SK-N-SH (cell line): Measurements from ENCODE around the gene FAM184B. TPM values are rescaled to one million over a fixed set of nuclear protein-coding genes. Genes with fewer than 3 reads are reported as not detected.

Experiments
- CTCF ChIA-PET: fragments of 300-600, 350-600 bp; formaldehyde crosslinking; extraction: SDS; loops from one replicate; lab custom pipeline; 2021; lab: Yijun Ruan, JAX
- POLR2A ChIA-PET: fragments of 350-600 bp; sonication (Branson Sonifier 250); formaldehyde crosslinking; extraction: SDS; loops from one replicate; lab custom pipeline; 2020; ENCODE audit warnings: antibody characterized with exemption, inconsistent platforms; lab: Yijun Ruan, JAX
- DNase-seq: peaks from one replicate; pipeline ENCODE4 v3.0.0; 2012
- H2AFZ ChIP-seq: fragments of 200-600 bp; sonication (generic); 2 replicates; pipeline ENCODE4 v1.8.1; 2016; ENCODE audit warnings: antibody characterized with exemption, mild to moderate bottlenecking, low read depth
- H3F3A ChIP-seq: fragments of 200-600 bp; sonication (generic); replicated peaks from 2 replicates; pipeline ENCODE3; 2016; ENCODE audit warnings: antibody characterized with exemption, mild to moderate bottlenecking; ENCODE audit not compliant: insufficient read depth
- H3K27ac ChIP-seq, 2 experiments: fragments of 200-500 bp in 1 of 2; fragments of 200-600 bp in 1 of 2; sonication (Bioruptor generic) in 1 of 2; sonication (generic), shearing (Covaris generic) in 1 of 2; 2 replicates each; pipeline versions ENCODE4 v1.5.1 to v1.6.1; 2014 to 2016; ENCODE audit warnings: low read depth in 2 of 2, inconsistent platforms in 1 of 2, low read length in 1 of 2, mild to moderate bottlenecking in 1 of 2, mixed read lengths in 1 of 2
- H3K27me3 ChIP-seq: fragments of 200-600 bp; sonication (generic), shearing (Covaris generic); 2 replicates; pipeline ENCODE4 v1.6.1; 2016; ENCODE audit warnings: mixed run types; ENCODE audit not compliant: insufficient read depth
- H3K36me3 ChIP-seq, 2 experiments: fragments of 200-500 bp in 1 of 2; fragments of 200-600 bp in 1 of 2; sonication (Bioruptor generic) in 1 of 2; sonication (generic) in 1 of 2; replicated peaks in 1 of 2; 2 replicates each; pipeline versions ENCODE3 to v1.5.1; 2014 to 2016; ENCODE audit warnings: low read length in 1 of 2, mild to moderate bottlenecking in 1 of 2; ENCODE audit not compliant: insufficient read depth in 2 of 2, control insufficient read depth in 1 of 2
- H3K4me1 ChIP-seq, 2 experiments: fragments of 200-500 bp in 1 of 2; fragments of 200-600 bp in 1 of 2; sonication (Bioruptor generic) in 1 of 2; sonication (generic), shearing (Covaris generic) in 1 of 2; 2 replicates each; pipeline versions ENCODE4 v1.5.1 to v1.6.1; 2014 to 2016; ENCODE audit warnings: low read depth in 1 of 2, low read length in 1 of 2, mixed run types in 1 of 2; ENCODE audit not compliant: insufficient read depth in 2 of 2, control insufficient read depth in 1 of 2
- H3K4me2 ChIP-seq: fragments of 200-600 bp; sonication (generic), shearing (Covaris generic); 2 replicates; pipeline ENCODE4 v1.6.1; 2017; ENCODE audit warnings: mixed run types
- H3K4me3 ChIP-seq, 2 experiments: fragments of 200-500 bp in 1 of 2; fragments of 200-600 bp in 1 of 2; sonication (Bioruptor generic) in 1 of 2; sonication (generic), shearing (Covaris generic) in 1 of 2; 2 replicates each; pipeline versions ENCODE4 v1.5.1 to v1.8.1; 2014 to 2016; ENCODE audit warnings: low read depth in 2 of 2, inconsistent platforms in 1 of 2, low read length in 1 of 2, mild to moderate bottlenecking in 1 of 2, mixed read lengths in 1 of 2, moderate library complexity in 1 of 2
- H3K79me2 ChIP-seq: fragments of 200-600 bp; sonication (generic); 2 replicates; pipeline ENCODE4 v1.8.1; 2017; ENCODE audit warnings: mild to moderate bottlenecking; ENCODE audit not compliant: insufficient read depth
- H3K9ac ChIP-seq: fragments of 200-600 bp; sonication (generic); 2 replicates; pipeline ENCODE4 v1.6.1; 2017; ENCODE audit warnings: mixed run types
- H3K9me2 ChIP-seq: fragments of 200-600 bp; sonication (generic); 2 replicates; pipeline ENCODE4 v1.6.1; 2017; ENCODE audit warnings: mixed run types
- H3K9me3 ChIP-seq: fragments of 200-600 bp; sonication (generic); 2 replicates; pipeline ENCODE4 v1.6.1; 2017; ENCODE audit warnings: mixed run types, mild to moderate bottlenecking, moderate library complexity
- H4K20me1 ChIP-seq: fragments of 200-600 bp; sonication (generic); 2 replicates; pipeline ENCODE4 v1.6.1; 2017; ENCODE audit warnings: mild to moderate bottlenecking, mixed run types; ENCODE audit not compliant: insufficient read depth
- EP300 ChIP-seq, 2 experiments: IDR thresholded peaks; 2 replicates each; pipeline versions ENCODE4 v1.4.0 to v1.6.1; 2012; ENCODE audit warnings: borderline replicate concordance in 1 of 2, low read depth in 1 of 2, low read length in 1 of 2
- EZH2phosphoT487 ChIP-seq: fragments of 200-600 bp; sonication (generic); IDR thresholded peaks from 2 replicates; pipeline ENCODE4 v1.6.1; 2017; ENCODE audit warnings: low read depth, mixed run types, mild to moderate bottlenecking, antibody characterized with exemption, moderate library complexity, borderline replicate concordance
- FOXJ3 ChIP-seq: sonication (generic); formaldehyde crosslinking; IDR thresholded peaks from 2 replicates; pipeline ENCODE4 v1.5.1; 2020; ENCODE audit warnings: mild to moderate bottlenecking, missing genetic modification reagents
- FOXM1 ChIP-seq: IDR thresholded peaks from 2 replicates; pipeline ENCODE4 v1.4.0; 2012; ENCODE audit warnings: low read depth, mild to moderate bottlenecking
- GATA2 ChIP-seq: sonication (generic); formaldehyde crosslinking; IDR thresholded peaks from 2 replicates; pipeline ENCODE4 v1.5.0; 2020; ENCODE audit warnings: mild to moderate bottlenecking, missing genetic modification reagents
- JUND ChIP-seq: IDR thresholded peaks from 2 replicates; pipeline ENCODE4 v1.4.0; 2012
- MXI1 ChIP-seq: IDR thresholded peaks from 2 replicates; pipeline ENCODE4 v1.6.1; 2012; ENCODE audit warnings: mild to moderate bottlenecking, low read depth, low read length, improper control_type of control experiment
- POLR2AphosphoS5 ChIP-seq: IDR thresholded peaks from 2 replicates; pipeline ENCODE4 v1.6.1; 2012; ENCODE audit warnings: low read depth, low read length
- RFX5 ChIP-seq: IDR thresholded peaks from 2 replicates; pipeline ENCODE4 v1.6.1; 2012; ENCODE audit warnings: mild to moderate bottlenecking, improper control_type of control experiment, low read length
- SIN3A ChIP-seq: IDR thresholded peaks from 2 replicates; pipeline ENCODE4 v1.6.1; 2012; ENCODE audit warnings: low read depth, mild to moderate bottlenecking, low read length, moderate library complexity, borderline replicate concordance
- SMC3 ChIP-seq: IDR thresholded peaks from 2 replicates; pipeline ENCODE4 v1.6.1; 2012; ENCODE audit warnings: low read depth, low read length, improper control_type of control experiment
- TAF1 ChIP-seq: IDR thresholded peaks from 2 replicates; pipeline ENCODE4 v1.6.1; 2012; ENCODE audit warnings: low read depth, mild to moderate bottlenecking, low read length, moderate library complexity, borderline replicate concordance
- TCF12 ChIP-seq: IDR thresholded peaks from 2 replicates; pipeline ENCODE4 v1.4.0; 2012
- YY1 ChIP-seq: IDR thresholded peaks from 2 replicates; pipeline ENCODE4 v1.4.0; 2012; ENCODE audit warnings: low read depth, mild to moderate bottlenecking
- WGBS: methylation state at CpG from one replicate; pipeline ENCODE4 v1.1.6; 2017; ENCODE audit warnings: low lambda C conversion rate; 5-methylcytosine and 5-hydroxymethylcytosine counted together
- polyA plus RNA-seq, 3 experiments: library from polyadenylated mRNA; depleted of rRNA; stranded (reverse); fragments of >200 nt; gene quantifications; 2 replicates each; pipeline ENCODE4 v1.2.3, GENCODE V29; 2012
- TF ChIP-seq, protein P1 (sequence below): IDR thresholded peaks from 2 replicates; pipeline ENCODE4 v1.4.0; 2012; ENCODE audit warnings: low read depth

The FAM184B gene
- polyA plus RNA-seq, 1 of the 3 experiments (the other 2 are of a cell fraction), result not detected

DNA sequence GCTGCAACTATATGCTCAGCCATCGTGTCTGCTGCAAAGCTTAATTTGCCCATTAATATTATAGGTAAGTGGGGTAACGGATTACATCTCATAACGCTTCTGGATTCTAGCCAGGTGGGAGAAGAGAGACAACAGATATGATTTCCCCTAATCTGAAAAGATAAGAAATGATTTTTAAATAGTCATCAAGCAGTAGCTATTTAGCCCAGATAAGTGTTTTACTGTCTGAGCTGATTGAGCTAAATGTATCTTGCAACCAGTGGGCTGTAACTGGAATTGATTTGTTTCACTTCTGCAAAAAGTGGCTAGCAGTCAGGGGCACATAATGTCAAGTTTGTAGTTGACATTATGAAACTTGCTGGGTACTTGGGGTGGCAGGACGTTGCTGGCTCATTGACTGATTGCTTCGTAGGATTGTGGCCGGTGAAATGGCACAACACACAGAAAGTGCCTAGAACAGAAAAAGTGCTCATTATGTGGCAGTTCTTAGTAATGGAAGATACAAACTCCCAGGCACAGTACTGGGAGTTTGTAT lies 185.9 kb downstream of the FAM184B start:
- no peaks in the 10 kb centered on the region for H4K20me1 ChIP-seq
- H3K4me1 ChIP-seq, result no peaks in the 10 kb centered on the region
- no peak overlapping the region for H3K9ac ChIP-seq
- peaks cover 12 to 41% of the 10 kb centered on the region in 2 experiments for H3K36me3 ChIP-seq
- no peak for DNase-seq
- no peaks in the 10 kb centered on the region for H3K79me2 ChIP-seq
- no peaks in the 10 kb centered on the region for H3F3A ChIP-seq
- WGBS, result 77% methylated on average over 6 of the region's 6 CpGs
- POLR2A ChIA-PET, result no interaction called here
- CTCF ChIA-PET, result interaction anchor here (1.1 to 1.3 kb wide), 2 partner anchors 10 to 19 kb away, joined by 3 to 5 read pairs; partner anchors contain the start of gene LAP3
- H3K27ac ChIP-seq, result no peak overlapping the region
- no peaks in the 10 kb centered on the region for H3K9me2 ChIP-seq
- peak; percentile 23; the same call in 1 of the 2 replicates for TF ChIP-seq GATA2 (CRISPR knock-in tag)
- no peak for TF ChIP-seq YY1
- H3K4me3 ChIP-seq, result no peak overlapping the region
- no peak overlapping the region for H2AFZ ChIP-seq
- no peaks in the 10 kb centered on the region for H3K27me3 ChIP-seq
- no peaks in the 10 kb centered on the region for H3K9me3 ChIP-seq
- H3K4me2 ChIP-seq, result no peak overlapping the region

DNA sequence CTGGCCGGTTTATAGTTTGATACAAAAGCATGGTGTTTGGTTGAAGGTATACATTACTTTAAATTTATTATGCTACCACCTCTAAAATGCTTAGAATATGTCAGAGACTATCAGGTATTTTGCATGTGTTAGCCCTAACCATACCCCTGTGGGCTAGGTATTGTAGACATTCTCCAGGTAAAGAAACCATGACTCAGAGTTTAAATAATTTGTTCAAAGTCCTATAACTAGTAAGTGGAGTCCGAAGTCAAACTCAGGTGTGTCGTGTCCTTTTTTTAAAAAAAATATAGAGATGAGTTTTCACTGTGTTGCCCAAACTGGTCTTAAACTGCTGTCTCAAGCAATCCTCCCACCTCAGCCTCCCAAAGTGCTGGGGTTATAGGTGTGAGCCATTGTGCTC lies 192.1 kb downstream of the FAM184B start:
- WGBS, result 95% methylated on average over 3 of the region's 3 CpGs
- CTCF ChIA-PET, result interaction anchor here (1.7 kb wide), 1 partner anchor 10 kb away, joined by 4 read pairs; no protein-coding TSS in a partner anchor
- H3K4me3 ChIP-seq, result no peak overlapping the region
- no peaks in the 10 kb centered on the region for H3K4me1 ChIP-seq
- DNase-seq, result no peak
- no peaks in the 10 kb centered on the region for H4K20me1 ChIP-seq
- H3K4me2 ChIP-seq, result no peak overlapping the region
- 0 out of 2 replicates have a peak, but pooled peaks cover 2% of the 10 kb centered on the region for H3K79me2 ChIP-seq
- peaks cover 25 to 51% of the 10 kb centered on the region in 2 experiments for H3K36me3 ChIP-seq
- POLR2A ChIA-PET, result no interaction called here
- H3F3A ChIP-seq, result no peaks in the 10 kb centered on the region
- H3K27me3 ChIP-seq, result no peaks in the 10 kb centered on the region
- H2AFZ ChIP-seq, result no peak overlapping the region
- TF ChIP-seq FOXM1 (no peak), TCF12 (no peak), POLR2AphosphoS5 (no peak), FOXJ3 (CRISPR knock-in tag) (no peak), SMC3 (no peak), RFX5 (no peak), SIN3A (no peak), GATA2 (CRISPR knock-in tag) (no peak), EZH2phosphoT487 (no peak), YY1 (no peak), MXI1 (no peak), JUND (no peak), TAF1 (no peak), EP300 (IDR thresholded peaks at IDR 0.05; ENCODE audit: borderline replicate concordance in 1 of 2, low read depth in 1 of 2, low read length in 1 of 2) (no peak)
- TF ChIP-seq, protein P1, sequence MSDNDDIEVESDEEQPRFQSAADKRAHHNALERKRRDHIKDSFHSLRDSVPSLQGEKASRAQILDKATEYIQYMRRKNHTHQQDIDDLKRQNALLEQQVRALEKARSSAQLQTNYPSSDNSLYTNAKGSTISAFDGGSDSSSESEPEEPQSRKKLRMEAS, result no peak
- no peaks in the 10 kb centered on the region for H3K9me3 ChIP-seq
- no peaks in the 10 kb centered on the region for H3K9me2 ChIP-seq
- no peak overlapping the region for H3K9ac ChIP-seq
- H3K27ac ChIP-seq, result no peak overlapping the region
